ENCODE data around the gene KLHL2. TPM values are rescaled to one million over a fixed set of nuclear protein-coding genes. Genes with fewer than 3 reads are reported as not detected.

Gene KLHL2
- total and polyA plus RNA-seq, 2 experiments from 2014 or later = 7.1 to 14.8 TPM

GRCh38 chr4:165364452-165365080, 157.2 kb downstream of the KLHL2 start:
- Mint-ChIP-seq H3K9me3 (no peaks in the 10 kb centered on the region), H3K4me1 (peaks cover 16% of the 10 kb centered on the region), H3K27ac (no peak overlapping the region), H3K4me3 (no peak overlapping the region), H3K27me3 (ENCODE audit: insufficient read depth, low read depth, poor library complexity) (no peaks in the 10 kb centered on the region), H3K36me3 (ENCODE audit: low read depth) (no peaks in the 10 kb centered on the region)
- Histone ChIP-seq H3K79me2 (replicated peaks; ENCODE audit: insufficient read depth) (no peaks in the 10 kb centered on the region), H3K36me3 (ENCODE audit: insufficient read depth) (no peaks in the 10 kb centered on the region), H3K4me1 (ENCODE audit: insufficient read depth) (peaks cover 12% of the 10 kb centered on the region), H3K27ac (ENCODE audit: low read depth) (no peak overlapping the region), H3F3A (replicated peaks; ENCODE audit: low read depth) (no peaks in the 10 kb centered on the region), H2AFZ (peak overlapping the region; percentile 8), H3K27me3 (ENCODE audit: insufficient read depth) (no peaks in the 10 kb centered on the region), H3K9me2 (ENCODE audit: insufficient read depth) (no peaks in the 10 kb centered on the region; the same call in 1 of the 2 replicates), H4K20me1 (replicated peaks; ENCODE audit: insufficient read depth) (no peaks in the 10 kb centered on the region), H3K4me2 (no peak overlapping the region), H3K4me3 (no peak overlapping the region)
- DNase-seq (ENCODE audit: low spot score) (no peak), ATAC-seq (no peak; the same call in 2 of the 3 replicates)
- TF ChIP-seq POLR2AphosphoS5 (IDR thresholded peaks at IDR 0.05; ENCODE audit: low read depth) (no peak), ZNF462 (CRISPR knock-in tag; IDR thresholded peaks at IDR 0.05) (no peak), ETS1 (IDR thresholded peaks at IDR 0.05) (no peak), ZNF114 (CRISPR knock-in tag; IDR thresholded peaks at IDR 0.05) (no peak), JUNB (IDR thresholded peaks at IDR 0.05; ENCODE audit: unreplicated experiment) (no peak), ZNF331 (CRISPR knock-in tag; IDR thresholded peaks at IDR 0.05; ENCODE audit: low read depth) (no peak), CREB1 (CRISPR knock-in tag; IDR thresholded peaks at IDR 0.05; ENCODE audit: low read depth) (no peak), EZH2 (IDR thresholded peaks at IDR 0.05; ENCODE audit: low read depth, unreplicated experiment) (no peak), EZH2phosphoT487 (IDR thresholded peaks at IDR 0.05; ENCODE audit: unreplicated experiment) (no peak), REST (IDR thresholded peaks at IDR 0.05; ENCODE audit: unreplicated experiment) (no peak)

All from GM23338 (cell line).